ENCODE measurements around the gene NXN. TPM values are rescaled to one million over a fixed set of nuclear protein-coding genes. Genes with fewer than 3 reads are reported as not detected.
"Not testable (repeated sequence)": the region's sequence is repeated elsewhere in the genome, so short reads cannot be mapped to it uniquely, and the experiment has no call there.

NXN gene
- total RNA-seq, 6 donors from 2014 or later = 32.4 to 63.1 (median 52.2) TPM

GRCh38 chr17:773016-773415, 206.6 kb downstream of the NXN start:
- H3K9me3 ChIP-seq = no peaks in the 10 kb centered on the region
- DNase-seq = no peak
- H3K27me3 ChIP-seq = no peaks in the 10 kb centered on the region
- ATAC-seq (ENCODE audit: low FRiP score in 2 of 2) = no peak
- H3K27ac ChIP-seq = no peak overlapping the region
- H3K4me1 ChIP-seq = no peaks in the 10 kb centered on the region
- H3K4me3 ChIP-seq = no peak overlapping the region
- 83 to 88% methylated on average over 5 of the region's 5 CpGs for WGBS, 2 donors
- TF ChIP-seq POLR2A (IDR thresholded peaks at IDR 0.05) (no peak), EP300 (IDR thresholded peaks at IDR 0.05) (no peak), POLR2AphosphoS5 (IDR thresholded peaks at IDR 0.05) (no peak), CTCF (IDR thresholded peaks at IDR 0.05) (no peak)
- H3K36me3 ChIP-seq = peaks cover 23 to 87% (median 69%) of the 10 kb centered on the region in 4 donors

- no peak for ATAC-seq (ENCODE audit: low FRiP score in 2 of 2)
- WGBS, 2 donors = 63 to 68% methylated on average over 3 of the region's 3 CpGs
These were observed 212.5 kb downstream of the NXN start for GRCh38 chr17:767076-767475.

DNA sequence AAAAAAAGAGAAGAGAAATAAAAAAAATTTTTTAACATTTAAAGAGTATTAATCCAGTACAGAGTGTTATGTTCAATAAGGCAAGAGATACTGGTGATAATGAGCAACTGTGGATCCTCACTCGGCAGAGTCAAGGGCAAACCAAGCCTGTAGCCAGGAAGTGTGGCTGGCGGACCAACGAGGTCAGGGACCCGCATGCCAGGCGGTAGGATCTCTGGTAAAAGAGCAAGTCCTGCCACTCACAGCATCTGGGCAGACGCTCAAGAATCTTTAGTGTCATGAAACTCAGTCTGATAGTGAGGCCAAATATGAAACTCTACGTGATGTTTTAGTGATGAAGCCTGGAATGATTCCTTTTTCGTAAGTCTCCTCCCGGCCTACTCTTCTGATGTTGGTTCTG, 219.2 kb downstream of the NXN start:
- peaks cover 7 to 77% (median 34%) of the 10 kb centered on the region in 4 donors for H3K36me3 ChIP-seq

More at GRCh38 chr17:767076-767475, 212.5 kb downstream of the NXN start:
- Histone ChIP-seq H3K27ac (peak overlapping the region in 3 of 4 donors; percentile 8 to 44 (median 23)), H3K36me3 (peaks cover 19 to 84% (median 67%) of the 10 kb centered on the region in 4 donors), H3K9me3 (no peaks in the 10 kb centered on the region), H3K4me3 (no peak overlapping the region), H3K27me3 (no peaks in the 10 kb centered on the region), H3K4me1 (no peaks in the 10 kb centered on the region)
- TF ChIP-seq CTCF (IDR thresholded peaks at IDR 0.05) (no peak), POLR2AphosphoS5 (IDR thresholded peaks at IDR 0.05) (no peak), EP300 (IDR thresholded peaks at IDR 0.05) (no peak), POLR2A (IDR thresholded peaks at IDR 0.05) (no peak)
- no peak for DNase-seq

GRCh38 chr17:759964-760363, 219.6 kb downstream of the NXN start:
- no peak for ATAC-seq (ENCODE audit: low FRiP score in 2 of 2)
- no peak for DNase-seq
- peaks cover 7 to 74% (median 33%) of the 10 kb centered on the region in 4 donors for H3K36me3 ChIP-seq

More for the DNA sequence above, 219.2 kb downstream of the NXN start:
- ATAC-seq (ENCODE audit: low FRiP score in 2 of 2) (no peak), DNase-seq (no peak)
- no peak for TF ChIP-seq EP300 (IDR thresholded peaks at IDR 0.05)
- no peak for TF ChIP-seq POLR2A (IDR thresholded peaks at IDR 0.05)
- no peak for TF ChIP-seq CTCF (IDR thresholded peaks at IDR 0.05)
- TF ChIP-seq POLR2AphosphoS5 (IDR thresholded peaks at IDR 0.05) = no peak
- no peaks in the 10 kb centered on the region for H3K27me3 ChIP-seq
- WGBS, 2 donors = 88 to 89% methylated on average over 9 of the region's 9 CpGs
- H3K4me1 ChIP-seq = peaks cover 0 to 8% (median 0%) of the 10 kb centered on the region in 4 donors
- no peak overlapping the region for H3K4me3 ChIP-seq
- H3K9me3 ChIP-seq = no peaks in the 10 kb centered on the region
- H3K27ac ChIP-seq = no peak overlapping the region

GRCh38 chr17:756010-756567, 223.5 kb downstream of the NXN start:
- peak overlapping the region in 1 of 4 donors; percentile 15 for H3K27ac ChIP-seq
- not testable (repeated sequence) for ATAC-seq (ENCODE audit: low FRiP score in 2 of 2); H3K4me3 ChIP-seq; H3K27me3 ChIP-seq; H3K9me3 ChIP-seq; DNase-seq
- peaks cover 3 to 38% (median 11%) of the 10 kb centered on the region in 4 donors for H3K36me3 ChIP-seq
- peaks cover 4 to 22% (median 7%) of the 10 kb centered on the region in 4 donors for H3K4me1 ChIP-seq
- WGBS, 2 donors = 40 to 59% methylated on average over 15 of the region's 15 CpGs

More at GRCh38 chr17:759964-760363, 219.6 kb downstream of the NXN start:
- H3K4me1 ChIP-seq = peaks cover 0 to 8% (median 0%) of the 10 kb centered on the region in 4 donors
- TF ChIP-seq EP300 (IDR thresholded peaks at IDR 0.05) = no peak
- TF ChIP-seq POLR2AphosphoS5 (IDR thresholded peaks at IDR 0.05) = no peak
- TF ChIP-seq POLR2A (IDR thresholded peaks at IDR 0.05) = no peak
- TF ChIP-seq CTCF (IDR thresholded peaks at IDR 0.05) = no peak
- no peak overlapping the region for H3K4me3 ChIP-seq
- H3K9me3 ChIP-seq = no peaks in the 10 kb centered on the region
- 93 to 95% methylated on average over 5 of the region's 5 CpGs for WGBS, 2 donors
- no peak overlapping the region for H3K27ac ChIP-seq
- no peaks in the 10 kb centered on the region for H3K27me3 ChIP-seq

- WGBS, 2 donors = 93 to 95% methylated on average over 9 of the region's 9 CpGs
- DNase-seq; ATAC-seq (ENCODE audit: low FRiP score in 2 of 2); H3K4me3 ChIP-seq; H3K27me3 ChIP-seq; H3K9me3 ChIP-seq: not testable (repeated sequence)
- Histone ChIP-seq H3K4me1 (peaks cover 10 to 29% (median 13%) of the 10 kb centered on the region in 4 donors), H3K27ac (peak overlapping the region in 1 of 4 donors; percentile 15), H3K36me3 (peaks cover 3 to 31% (median 10%) of the 10 kb centered on the region in 4 donors)
These were observed 224.1 kb downstream of the NXN start for GRCh38 chr17:755319-755961.

Data from upper lobe of left lung (tissue), 6 donors.